HG03280 (cell line): ENCODE measurements around the gene SRP14.

Experiments used
- ATAC-seq: cut with Tn5 transposase; IDR thresholded peaks from one replicate; pipeline ENCODE4 v1.9.1; 2021; ENCODE audit warnings: mild to moderate bottlenecking, moderate library complexity; ENCODE audit not compliant: unreplicated experiment

The SRP14 gene

GRCh38 chr15:39990706-39991105 is 48.3 kb downstream of the SRP14 start:
- ATAC-seq: no peak

GRCh38 chr15:39987821-39988220 is 51.2 kb downstream of the SRP14 start:
- no peak for ATAC-seq
